COR-L47 (cell line): ENCODE results near the gene MCF2.

ENCODE experiments used
- DNase-seq: peaks from one replicate; lab custom pipeline; 2025; lab: John Stamatoyannopoulos, UW

Gene MCF2

GRCh38 chrX:139600105-139600504 lies 107.9 kb downstream of the MCF2 start:
- DNase-seq: no peak

DNA sequence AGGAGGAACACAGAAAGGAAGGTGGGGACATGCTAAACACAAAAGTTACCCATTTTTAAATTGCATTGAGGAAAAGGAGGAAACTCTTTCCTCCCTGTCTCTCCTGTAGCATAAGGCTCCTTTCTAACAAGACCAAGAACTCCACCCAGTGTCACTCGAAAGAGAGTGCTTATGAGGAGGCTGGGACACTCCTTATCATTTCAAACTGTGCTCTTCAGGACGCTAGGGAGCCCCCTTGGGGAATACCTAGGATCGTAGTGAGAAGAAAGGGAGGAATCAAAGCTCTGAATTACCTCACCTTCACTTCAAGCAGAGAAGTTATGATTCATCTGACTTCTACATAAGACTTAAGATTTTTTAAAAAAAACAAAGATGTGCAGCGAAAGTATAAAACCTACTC lies 111.9 kb downstream of the MCF2 start:
- no peak for DNase-seq

DNA sequence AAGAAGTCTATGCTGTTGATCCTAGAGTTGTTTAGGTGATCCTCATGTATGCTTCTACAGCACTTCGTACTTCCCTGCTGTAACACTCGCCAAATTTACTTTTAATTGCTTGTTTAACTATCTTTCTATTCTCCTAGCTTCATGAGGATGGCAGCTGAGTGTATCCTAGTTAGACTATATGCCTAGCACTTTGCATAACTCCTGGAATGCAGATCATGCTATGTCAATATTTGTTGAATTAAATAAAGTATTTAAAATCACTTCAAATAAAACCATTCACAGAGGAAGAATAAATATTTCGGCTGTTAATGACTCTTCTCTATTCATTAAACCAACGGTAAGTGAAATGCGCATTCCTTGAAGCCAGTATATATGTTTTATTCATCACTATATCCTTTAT lies 122.4 kb downstream of the MCF2 start:
- DNase-seq: no peak

GRCh38 chrX:139581068-139581467 lies 126.9 kb downstream of the MCF2 start:
- DNase-seq: no peak

DNA sequence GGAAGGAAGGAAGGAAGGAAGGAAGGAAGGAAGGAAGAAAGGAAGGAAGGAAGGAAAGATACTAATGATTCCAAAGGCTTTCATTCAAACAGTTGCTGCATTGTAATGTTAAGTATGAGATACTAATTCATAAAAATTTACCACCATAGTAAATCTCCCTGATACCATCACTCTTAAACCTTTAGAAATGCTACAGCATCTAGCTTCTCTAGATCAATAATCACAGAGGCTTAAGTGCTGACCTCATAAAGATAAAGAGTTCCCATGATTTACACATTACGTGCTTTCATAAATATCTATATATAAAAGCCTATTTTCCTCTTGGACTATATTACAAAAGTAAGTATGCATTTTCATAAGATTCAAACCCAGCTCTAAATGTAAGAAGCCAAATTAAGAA lies 141.0 kb downstream of the MCF2 start:
- DNase-seq: no peak

DNA sequence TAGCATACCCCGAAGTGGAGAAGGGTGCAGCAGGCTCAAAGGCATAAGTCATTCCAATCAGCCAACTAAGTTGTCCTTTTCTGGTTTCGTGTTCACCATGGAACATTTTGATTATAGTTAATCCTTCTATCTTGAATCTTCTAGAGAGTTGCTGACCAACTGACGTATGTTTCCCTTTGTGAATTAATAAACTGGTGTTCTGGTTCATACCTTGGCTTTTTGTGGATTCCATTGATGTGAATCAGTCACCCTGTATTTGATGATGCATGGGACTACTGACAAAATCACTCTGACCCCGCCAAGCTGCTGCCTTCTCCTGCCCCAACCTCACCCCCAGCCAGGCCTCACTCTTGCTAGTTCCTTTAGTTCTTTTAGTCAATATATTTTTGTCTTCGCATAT lies 144.7 kb downstream of the MCF2 start:
- no peak for DNase-seq

GRCh38 chrX:139560221-139560620 lies 147.7 kb downstream of the MCF2 start:
- no peak for DNase-seq

- DNase-seq: no peak
Measured at GRCh38 chrX:139559383-139560042, 148.5 kb downstream of the MCF2 start.

DNA sequence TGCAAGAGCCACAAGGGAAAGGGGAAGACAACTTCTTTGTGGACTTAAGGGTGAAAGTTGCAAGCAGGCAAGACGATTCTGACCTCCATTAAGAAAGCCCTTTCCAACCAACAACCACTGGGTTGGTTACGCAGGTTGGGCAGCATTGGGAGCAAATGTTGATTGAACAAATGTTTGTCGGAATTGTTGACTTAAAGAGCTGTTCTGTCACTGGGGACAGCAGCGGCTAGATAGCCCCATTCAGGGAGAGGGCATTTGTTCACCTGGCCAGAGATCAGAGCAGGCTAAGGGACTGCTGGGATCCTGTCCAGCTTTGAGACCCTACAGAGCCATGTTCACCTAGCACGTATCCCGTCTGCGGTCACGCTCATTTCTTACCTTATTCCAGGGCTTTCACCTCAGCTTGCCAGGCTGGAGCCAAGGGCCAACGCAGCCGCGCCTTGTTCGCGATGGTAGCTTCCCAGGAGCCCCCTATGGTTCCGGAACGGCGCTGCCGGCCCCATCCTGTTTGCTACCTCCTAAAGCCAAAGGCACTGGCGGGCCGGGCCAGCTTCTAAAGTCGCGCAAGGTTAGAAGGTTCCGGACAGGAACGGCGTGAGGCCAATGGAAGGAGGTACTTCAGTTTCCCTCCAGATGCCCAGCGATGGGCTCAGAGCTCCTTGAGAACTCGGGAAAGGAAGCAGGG lies 152.8 kb downstream of the MCF2 start:
- no peak for DNase-seq

GRCh38 chrX:139554376-139554775 lies 153.6 kb downstream of the MCF2 start:
- DNase-seq: no peak

DNA sequence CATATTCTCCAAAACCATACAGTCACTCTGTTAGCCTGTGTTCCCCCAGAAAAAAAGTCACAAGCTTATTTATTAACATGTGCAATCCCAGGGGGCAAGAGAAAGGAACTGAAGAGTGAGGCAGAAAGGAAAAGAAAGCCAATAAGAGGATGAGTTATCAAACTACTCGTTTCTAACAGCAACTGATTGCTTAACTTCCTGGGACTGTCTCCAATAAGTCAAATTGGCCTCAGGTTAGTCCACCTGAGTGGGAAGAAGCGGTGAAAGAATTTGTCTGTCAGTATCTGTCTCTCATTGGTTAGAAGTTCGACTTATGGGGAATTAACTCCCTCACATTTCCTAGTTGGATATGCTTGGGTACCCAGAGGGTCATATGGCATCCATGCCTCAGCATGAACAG lies 163.4 kb downstream of the MCF2 start:
- DNase-seq: no peak

GRCh38 chrX:139543920-139544319 lies 164.0 kb downstream of the MCF2 start:
- no peak for DNase-seq

DNA sequence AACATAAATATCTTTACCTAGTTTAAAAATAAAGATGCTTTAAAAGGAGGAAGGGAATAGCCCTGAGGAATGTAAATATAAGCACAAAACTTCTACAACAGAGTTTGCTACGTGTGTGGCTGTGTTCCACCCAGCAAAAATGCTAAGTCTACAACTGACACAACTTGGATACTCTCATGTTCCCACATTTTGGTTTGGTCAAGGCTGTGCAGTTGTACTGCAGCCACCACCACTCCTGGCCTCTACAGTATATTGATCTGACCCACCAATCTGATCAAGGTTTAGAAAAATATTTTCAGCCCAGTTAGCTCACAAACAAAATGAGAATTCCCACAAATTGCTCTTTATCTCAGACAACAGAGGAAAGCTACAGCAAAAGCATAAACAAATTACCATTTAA lies 165.3 kb downstream of the MCF2 start:
- DNase-seq: no peak

DNA sequence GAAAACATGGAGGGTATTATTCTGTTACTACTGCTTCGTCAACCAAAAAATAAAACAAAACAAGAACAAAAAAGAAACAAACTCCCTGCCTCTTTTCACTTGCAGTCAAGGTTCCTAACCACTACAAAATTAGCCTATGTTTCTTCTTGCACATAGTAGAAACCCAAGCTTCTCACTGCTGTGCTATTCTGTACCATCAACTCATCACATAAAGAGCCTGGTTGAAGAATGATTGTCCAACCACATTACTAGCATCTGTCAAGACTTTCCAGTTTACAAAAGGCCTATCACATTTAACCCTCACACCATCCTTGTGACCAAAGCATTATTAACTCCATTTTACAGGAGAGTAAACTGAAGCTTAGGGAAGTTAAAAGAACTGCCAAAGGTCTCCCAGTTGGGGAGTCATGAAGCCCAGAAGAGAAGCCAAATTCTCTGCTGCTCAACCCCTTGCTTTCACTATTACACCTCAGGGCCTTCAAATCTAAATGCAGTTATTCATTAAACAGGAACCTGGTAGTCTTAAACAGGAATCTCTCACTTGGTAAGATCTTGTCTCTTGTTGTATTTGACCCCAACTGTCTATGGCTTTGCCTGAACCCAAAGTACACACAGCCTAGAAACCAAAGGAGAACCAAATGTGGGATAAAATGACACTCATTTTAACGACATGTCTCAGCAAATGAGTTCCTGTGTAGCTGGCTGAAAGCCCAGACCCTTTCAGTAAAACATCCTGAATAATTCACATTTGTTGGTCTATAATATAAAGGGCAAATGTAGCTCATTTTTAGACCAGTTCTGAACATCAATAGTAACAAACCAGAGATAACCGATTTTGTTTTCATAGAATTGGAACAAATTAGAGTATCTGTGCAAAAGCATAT lies 168.8 kb downstream of the MCF2 start:
- DNase-seq: no peak

GRCh38 chrX:139533444-139533843 lies 174.5 kb downstream of the MCF2 start:
- DNase-seq: no peak

DNA sequence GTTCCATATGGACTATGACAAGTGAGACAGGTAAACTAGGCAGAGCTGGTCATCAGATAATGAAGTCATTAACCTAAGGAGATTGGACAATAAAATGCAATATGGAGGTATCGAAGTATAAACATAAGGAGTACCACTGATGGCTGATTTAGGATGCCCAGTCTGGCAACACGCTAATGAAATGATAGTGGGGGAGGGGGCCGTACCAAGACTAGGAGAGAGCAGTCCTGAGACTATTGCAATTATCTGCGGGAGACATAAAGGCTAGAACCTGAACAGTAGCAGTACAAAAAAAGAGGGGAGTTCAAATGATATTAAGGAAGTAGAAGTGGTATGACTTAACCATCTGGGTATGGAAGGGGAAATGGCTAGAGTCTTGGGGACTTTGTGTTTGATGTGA lies 175.1 kb downstream of the MCF2 start:
- DNase-seq: no peak
